8988T (cell line): Measurements from ENCODE around the gene ZNG1B.
"Not testable (repeated sequence)": the region's sequence is repeated elsewhere in the genome, so short reads cannot be mapped to it uniquely, and the experiment has no call there.

ENCODE experiments used
- DNase-seq: peaks from one replicate; pipeline ENCODE4 v3.0.0; 2011

ZNG1B gene

DNA sequence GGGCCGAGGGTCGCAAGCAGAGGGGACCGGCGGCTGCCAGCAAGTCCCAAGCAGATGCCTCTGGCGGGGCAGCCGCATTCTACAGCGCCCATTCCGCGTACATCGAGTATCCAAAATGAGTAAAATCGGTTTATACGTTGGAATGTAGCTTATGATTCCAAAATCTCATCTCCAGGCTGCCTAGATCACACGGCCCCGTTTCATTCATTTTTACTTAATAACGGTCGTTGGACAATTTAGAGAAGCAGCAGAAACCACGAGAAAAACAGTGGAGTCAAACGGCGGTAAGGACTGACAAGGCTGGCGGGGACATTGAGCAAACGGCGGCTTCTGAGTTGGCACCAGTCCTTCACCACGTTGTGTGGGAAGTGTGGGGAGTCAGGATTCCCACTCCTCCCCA, 66.6 kb downstream of the ZNG1B start:
- not testable (repeated sequence) for DNase-seq

GRCh38 chr2:113507394-113508140, 70.1 kb downstream of the ZNG1B start:
- DNase-seq: not testable (repeated sequence)

DNA sequence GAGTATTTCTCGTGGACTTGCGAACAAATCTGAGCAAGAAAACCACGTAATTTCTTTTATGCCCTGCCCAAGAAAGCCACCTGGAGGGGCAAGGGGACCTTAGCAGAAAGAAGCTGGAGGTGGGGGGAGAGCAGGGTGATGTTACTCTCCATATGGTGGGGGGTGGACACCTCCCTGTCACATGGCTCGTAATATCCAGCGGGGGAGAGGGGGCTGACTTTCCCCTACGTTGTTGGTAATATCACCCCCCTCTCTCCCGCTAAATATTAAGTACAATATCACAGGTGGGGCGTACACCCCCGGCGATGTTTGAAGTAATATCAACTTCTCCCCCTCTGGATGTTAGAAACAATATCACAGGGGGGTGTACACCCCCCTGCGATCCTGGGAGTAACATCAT, 70.7 kb downstream of the ZNG1B start:
- DNase-seq: not testable (repeated sequence)

- DNase-seq: not testable (repeated sequence)
Observed at GRCh38 chr2:113510913-113511312, 73.4 kb downstream of the ZNG1B start.

- DNase-seq: not testable (repeated sequence)
Observed at GRCh38 chr2:113511859-113512258, 74.4 kb downstream of the ZNG1B start.

- not testable (repeated sequence) for DNase-seq
Observed at GRCh38 chr2:113515457-113515856, 78.0 kb downstream of the ZNG1B start.

DNA sequence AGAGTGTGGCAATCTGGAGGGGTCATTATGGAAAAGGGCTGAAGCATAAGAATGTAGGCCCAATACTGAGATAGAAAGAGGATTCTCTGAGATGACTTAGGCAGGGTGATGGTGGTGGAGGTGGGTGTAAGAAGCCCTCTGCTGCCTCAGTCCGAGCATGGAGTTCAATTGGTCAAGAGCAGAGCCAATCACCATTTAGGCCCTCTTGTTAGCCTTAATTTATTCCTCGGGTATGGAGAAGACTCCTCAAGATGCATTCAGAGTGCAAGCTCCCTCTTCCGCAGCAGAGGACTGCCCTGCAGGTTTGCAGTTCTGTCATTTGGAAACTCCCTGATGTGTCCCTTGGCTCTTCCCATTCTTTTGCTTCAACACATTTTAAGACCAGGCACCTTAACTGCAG, 78.5 kb downstream of the ZNG1B start:
- not testable (repeated sequence) for DNase-seq

DNA sequence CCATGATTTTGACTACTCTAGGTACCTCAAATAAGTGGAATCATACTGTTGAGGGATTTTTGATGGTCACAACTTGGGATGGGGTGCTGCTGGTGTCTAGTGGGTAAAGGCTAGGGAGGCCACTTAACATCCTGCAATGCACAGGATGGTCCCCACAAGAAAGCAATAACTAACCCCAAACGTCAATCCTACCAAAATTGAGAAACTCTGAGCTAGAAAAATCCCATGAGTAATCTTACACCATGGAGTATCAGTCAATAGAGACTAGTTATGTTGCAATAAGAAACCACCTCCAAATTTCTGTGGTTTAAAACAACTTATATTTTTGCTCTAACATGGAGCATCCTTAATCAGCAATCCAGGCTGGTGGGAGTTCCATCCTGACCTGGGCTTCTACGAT, 79.5 kb downstream of the ZNG1B start:
- not testable (repeated sequence) for DNase-seq

- not testable (repeated sequence) for DNase-seq
Observed at GRCh38 chr2:113520837-113521236, 83.3 kb downstream of the ZNG1B start.

DNA sequence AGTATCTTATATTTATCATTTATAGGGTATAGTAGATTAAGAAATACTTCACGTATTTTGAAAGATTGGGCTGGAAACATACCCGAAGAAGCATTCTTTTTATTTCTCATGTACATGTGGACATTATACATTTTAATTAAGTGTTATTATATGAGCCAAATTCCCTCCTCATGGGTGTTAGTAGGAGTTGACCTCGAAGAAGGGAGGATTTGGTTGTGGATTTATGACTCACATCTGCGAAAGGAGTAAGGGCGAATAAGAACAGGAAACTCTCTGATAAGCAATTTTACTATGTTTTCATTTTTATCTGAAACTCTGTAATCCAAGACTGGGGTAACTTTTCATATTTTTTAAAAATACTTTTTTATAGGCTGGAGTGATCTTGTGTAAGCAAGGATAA, 84.0 kb downstream of the ZNG1B start:
- not testable (repeated sequence) for DNase-seq

GRCh38 chr2:113524986-113525385, 87.5 kb downstream of the ZNG1B start:
- not testable (repeated sequence) for DNase-seq

- not testable (repeated sequence) for DNase-seq
Observed at GRCh38 chr2:113527350-113528045, 90.0 kb downstream of the ZNG1B start.

- not testable (repeated sequence) for DNase-seq
Observed at GRCh38 chr2:113528126-113528525, 90.6 kb downstream of the ZNG1B start.

DNA sequence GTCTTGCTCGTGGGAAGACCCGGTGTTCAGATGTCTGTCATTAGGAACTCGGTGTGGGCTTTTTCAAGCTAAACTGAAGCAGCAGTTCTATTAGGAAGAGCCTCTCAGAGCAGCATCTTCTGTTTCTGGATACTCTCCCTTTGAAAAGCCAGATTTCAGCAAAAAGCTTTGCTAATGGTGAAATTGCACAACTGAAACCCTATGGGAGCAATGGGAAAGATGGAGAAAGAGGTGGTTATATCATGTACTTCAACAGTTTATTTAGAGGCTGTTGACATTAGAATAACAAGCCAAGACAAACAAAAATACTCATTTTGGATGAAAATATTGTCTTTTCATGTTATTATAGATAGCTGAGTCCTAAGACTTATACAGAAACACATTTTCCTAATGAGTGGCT, 91.4 kb downstream of the ZNG1B start:
- not testable (repeated sequence) for DNase-seq

DNA sequence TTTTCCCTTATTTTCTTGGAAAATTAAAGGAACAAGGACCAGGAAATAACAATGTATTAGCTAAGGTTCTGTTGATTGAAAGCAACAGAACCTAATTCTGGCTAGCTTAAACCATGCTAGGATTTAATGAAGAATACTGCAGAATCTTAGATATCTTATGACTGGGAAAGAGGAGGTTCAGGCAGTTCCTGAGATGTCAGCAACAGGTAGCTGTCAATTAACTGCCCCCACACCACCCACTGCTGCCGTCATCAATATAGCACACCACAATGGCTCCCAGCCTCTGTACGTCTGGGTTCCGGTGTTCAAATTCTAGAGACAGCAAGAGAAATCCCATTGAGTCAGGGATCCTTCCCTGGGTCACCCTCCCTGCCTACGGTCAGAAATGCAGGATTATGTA, 95.5 kb downstream of the ZNG1B start:
- not testable (repeated sequence) for DNase-seq

- not testable (repeated sequence) for DNase-seq
Observed at GRCh38 chr2:113536573-113536972, 99.1 kb downstream of the ZNG1B start.

GRCh38 chr2:113540834-113541203, 103.3 kb downstream of the ZNG1B start:
- DNase-seq: not testable (repeated sequence)

DNA sequence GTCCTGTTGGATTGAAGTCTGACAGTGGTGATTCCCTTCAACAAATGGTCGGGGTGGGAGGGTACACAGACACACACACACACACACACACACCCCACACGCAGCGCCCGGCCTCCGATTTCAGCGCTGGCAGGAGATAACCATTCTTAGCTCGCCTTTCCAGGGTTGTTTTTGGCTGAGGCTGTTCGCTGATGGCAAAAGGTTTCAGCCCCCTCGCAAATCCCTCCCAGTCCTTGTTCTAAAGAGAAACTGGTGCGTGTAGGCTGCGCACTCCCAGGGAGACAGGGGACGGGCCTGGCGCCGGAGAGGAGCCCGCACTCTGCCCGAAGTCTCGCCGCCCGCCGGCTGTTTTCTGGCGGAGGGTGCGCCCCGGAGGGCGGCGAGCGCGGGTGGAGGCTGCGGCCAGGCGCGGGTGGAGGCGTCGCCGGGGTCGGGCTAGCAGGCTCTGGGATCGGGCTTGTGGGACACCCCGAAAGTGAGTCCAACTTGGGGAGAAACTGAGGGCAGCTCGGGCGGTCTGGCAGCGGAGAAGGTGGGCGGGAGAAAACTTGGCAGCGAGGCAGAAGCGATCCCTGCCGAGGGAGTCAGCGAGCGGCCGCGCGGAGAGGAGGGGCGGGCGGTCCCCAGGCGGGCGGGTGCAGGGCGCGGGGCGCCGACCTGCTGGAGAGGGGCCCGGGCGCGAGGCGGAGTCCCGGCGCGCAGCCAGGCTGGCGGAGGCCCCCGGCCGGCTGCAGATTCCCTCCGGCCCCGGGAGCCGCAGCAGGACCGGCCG, 103.9 kb downstream of the ZNG1B start:
- DNase-seq: peak; percentile 17

GRCh38 chr2:113541976-113542485, 104.5 kb downstream of the ZNG1B start:
- DNase-seq: not testable (repeated sequence)

DNA sequence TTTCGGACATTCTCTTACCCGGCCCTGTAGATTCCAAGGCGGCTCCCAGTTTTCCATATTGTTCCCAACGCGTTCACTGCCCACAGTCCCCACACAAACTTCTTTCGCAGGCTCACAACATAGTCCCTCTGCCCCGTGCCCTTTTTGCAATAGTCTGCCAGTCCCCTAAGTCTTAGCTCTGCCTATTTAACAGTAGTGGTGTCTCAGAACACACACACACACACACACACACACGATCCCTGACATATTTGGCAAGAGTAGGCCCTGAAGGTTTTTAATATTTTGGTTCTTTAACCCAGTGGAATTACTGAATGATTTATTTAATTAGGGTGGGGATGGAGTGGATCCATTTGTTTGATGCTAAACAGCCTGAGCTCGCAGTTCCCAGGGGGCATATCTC, 105.0 kb downstream of the ZNG1B start:
- DNase-seq: not testable (repeated sequence)
